GM12873 (cell line): Measurements from ENCODE around the gene HSPA12B.
A peak's percentile ranks its signal among the peaks of the same experiment; 100 is the strongest.

Source experiments
- TF ChIP-seq, protein P1 (sequence below): IDR thresholded peaks from 2 replicates; pipeline ENCODE4 v1.5.1; 2012; ENCODE audit warnings: low read depth, mild to moderate bottlenecking, moderate library complexity, low read length, control low read depth; ENCODE audit not compliant: insufficient read depth; ENCODE audit errors: missing control alignments

HSPA12B gene

DNA sequence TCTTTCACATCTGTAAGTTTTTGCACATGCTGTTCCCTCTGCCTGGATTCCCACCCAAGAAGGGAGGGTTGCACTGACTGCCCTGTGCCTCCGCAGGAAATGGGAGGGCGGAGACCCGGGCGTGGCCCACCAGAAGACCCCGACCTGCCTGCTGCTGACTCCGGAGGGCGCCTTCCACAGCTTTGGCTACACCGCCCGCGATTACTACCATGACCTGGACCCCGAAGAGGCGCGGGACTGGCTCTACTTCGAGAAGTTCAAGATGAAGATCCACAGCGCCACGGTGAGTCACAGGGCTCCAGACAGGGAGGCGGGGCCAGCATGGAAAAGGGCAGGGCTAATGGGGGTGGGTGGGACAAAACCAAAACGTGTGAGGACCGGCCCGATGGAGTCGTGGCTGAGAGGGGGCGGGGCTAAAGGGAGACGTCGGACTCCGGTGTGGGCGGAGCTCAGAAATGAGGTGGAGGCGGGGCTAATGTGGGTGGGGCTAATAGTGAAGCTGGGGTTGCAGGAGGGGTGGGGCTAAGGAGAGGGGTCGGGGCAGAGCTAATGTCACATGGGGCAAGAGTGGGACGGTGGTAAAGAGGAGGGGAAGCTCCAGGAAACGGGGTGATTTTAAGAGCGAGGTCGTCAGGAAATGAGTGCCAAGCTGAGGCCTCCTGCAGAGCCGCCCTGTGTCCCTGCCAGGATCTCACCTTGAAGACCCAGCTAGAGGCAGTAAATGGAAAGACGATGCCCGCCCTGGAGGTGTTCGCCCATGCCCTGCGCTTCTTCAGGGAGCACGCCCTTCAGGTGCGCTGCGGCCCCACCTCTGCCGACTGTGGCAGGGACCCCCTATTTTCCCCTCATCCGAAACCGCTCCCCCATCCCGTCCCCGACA lies 12.6 kb downstream of the HSPA12B start:
- TF ChIP-seq, protein P1, sequence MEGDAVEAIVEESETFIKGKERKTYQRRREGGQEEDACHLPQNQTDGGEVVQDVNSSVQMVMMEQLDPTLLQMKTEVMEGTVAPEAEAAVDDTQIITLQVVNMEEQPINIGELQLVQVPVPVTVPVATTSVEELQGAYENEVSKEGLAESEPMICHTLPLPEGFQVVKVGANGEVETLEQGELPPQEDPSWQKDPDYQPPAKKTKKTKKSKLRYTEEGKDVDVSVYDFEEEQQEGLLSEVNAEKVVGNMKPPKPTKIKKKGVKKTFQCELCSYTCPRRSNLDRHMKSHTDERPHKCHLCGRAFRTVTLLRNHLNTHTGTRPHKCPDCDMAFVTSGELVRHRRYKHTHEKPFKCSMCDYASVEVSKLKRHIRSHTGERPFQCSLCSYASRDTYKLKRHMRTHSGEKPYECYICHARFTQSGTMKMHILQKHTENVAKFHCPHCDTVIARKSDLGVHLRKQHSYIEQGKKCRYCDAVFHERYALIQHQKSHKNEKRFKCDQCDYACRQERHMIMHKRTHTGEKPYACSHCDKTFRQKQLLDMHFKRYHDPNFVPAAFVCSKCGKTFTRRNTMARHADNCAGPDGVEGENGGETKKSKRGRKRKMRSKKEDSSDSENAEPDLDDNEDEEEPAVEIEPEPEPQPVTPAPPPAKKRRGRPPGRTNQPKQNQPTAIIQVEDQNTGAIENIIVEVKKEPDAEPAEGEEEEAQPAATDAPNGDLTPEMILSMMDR, result no peak

DNA sequence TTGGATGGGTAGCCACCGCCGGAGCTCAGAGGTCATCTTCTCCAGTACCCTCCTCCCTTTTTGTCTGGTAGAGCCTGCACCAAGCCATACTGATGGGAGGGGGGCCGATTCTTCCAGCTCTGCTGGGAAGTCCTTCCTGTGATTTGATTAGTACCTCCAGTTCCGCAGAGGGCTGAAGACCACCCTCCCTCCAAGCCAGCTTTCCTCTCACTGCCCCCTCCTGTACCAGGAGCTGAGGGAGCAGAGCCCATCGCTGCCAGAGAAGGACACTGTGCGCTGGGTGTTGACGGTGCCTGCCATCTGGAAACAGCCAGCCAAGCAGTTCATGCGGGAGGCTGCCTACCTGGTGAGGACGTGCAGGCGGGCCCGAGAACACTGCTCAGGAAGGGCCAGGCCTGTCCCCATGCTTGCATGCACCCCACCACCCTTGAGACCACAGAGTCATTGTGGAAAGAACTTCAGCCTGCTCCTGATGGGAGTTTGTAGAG lies 13.2 kb downstream of the HSPA12B start:
- TF ChIP-seq, protein P1, result no peak

DNA sequence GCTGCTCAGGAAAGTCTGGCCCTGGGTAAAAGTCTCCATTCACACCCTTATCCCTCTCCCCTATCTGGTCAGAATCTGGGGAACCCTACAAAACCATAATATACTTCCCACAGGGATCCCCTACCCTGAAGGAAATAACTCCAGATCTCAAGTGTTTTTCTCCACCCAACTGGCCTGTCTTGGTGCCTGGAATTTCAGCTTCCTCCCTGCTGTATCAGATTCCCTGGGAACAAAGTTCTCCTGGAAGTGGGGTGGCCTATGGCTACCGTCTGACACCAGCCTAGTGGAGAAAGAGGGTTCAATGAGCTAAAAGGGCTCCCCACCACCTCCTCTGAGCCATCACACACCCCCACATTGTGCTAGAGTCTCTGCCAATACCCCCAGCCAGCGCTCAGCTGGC lies 15.0 kb downstream of the HSPA12B start:
- TF ChIP-seq, protein P1, result no peak

DNA sequence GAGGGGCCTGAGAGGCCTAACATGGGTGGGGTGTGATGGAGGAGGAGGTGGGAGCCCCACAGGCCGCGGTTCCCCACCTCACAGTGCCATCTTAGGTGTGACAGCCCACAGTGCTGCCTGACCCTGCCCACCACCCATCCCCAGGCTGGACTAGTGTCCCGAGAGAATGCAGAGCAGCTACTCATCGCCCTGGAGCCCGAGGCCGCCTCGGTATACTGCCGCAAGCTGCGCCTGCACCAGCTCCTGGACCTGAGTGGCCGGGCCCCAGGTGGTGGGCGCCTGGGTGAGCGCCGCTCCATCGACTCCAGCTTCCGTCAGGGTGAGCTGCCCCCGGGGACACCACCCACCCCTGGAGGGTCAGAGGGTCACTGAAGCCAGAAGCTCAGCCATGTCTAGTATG lies 15.6 kb downstream of the HSPA12B start:
- TF ChIP-seq, protein P1, result no peak

DNA sequence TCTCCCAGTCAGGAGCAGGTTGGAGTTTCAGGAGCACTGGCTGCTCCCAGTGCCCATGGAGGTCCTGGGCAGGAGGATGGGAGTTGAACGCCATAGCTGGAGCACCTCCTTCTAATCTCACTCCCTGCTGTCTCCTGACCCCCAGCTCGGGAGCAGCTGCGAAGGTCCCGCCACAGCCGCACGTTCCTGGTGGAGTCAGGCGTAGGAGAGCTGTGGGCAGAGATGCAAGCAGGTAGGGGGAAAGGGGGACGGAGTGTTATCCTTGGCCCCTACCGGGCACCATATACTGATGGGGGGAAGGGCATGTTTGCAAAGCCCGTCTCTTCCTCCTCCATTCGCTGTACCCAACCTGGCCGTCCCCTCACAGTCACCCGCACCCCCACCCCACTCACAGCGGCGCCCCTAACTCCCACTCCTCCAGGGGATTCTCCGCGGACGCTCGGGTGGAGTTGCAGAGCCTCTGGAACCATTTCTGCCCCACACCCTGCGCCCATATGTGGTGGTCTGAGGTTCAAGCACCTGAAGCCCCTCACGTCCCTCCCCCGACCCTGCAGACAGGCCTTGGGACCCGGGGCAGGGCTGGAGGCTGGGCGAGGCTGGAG lies 16.7 kb downstream of the HSPA12B start:
- TF ChIP-seq, protein P1, result no peak

DNA sequence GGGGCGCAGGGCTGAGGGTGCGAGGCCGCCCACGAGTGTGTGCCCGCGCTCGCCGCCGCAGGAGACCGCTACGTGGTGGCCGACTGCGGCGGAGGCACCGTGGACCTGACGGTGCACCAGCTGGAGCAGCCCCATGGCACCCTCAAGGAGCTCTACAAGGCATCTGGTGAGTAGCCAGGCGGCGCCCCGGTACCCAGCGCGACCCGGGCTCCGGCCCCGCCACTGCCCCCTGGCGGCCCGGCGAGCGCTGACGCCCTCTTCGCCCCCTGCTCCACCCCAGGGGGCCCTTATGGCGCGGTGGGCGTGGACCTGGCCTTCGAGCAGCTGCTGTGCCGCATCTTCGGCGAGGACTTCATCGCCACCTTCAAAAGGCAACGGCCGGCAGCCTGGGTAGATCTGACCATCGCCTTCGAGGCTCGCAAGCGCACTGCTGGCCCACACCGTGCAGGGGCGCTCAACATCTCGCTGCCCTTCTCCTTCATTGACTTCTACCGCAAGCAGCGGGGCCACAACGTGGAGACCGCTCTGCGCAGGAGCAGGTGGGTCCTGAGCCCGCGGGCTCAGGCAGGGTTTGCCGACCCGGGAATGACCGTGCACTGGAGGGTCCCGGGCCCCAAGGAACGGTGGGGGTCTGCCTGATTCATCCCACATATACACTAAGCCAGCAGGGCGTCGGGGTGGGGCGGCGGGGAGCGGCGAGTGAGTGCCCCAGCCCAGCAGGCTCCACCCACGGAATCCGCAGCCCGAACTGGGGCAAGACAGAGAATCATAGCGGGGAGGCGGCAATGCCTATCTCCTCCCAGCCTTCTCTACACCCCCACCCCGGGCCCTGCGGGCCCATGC lies 17.4 kb downstream of the HSPA12B start:
- TF ChIP-seq, protein P1, result peak; percentile 67

DNA sequence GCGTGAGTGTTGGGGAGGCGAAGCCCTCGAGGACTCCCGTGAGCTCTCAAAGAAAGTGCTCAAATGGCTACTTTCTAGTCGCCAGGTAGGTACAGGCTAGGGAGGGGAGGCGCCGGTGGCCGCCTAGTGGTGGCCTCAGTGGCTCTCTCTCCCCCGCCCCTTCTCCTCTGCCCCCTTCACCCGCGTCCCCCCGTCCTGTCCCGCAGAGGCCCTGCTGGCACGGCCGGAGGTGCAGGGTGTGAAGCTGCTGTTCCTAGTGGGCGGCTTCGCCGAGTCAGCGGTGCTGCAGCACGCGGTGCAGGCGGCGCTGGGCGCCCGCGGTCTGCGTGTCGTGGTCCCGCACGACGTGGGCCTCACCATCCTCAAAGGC lies 18.8 kb downstream of the HSPA12B start:
- TF ChIP-seq, protein P1, result no peak
